Suppressor macrophage treated with lipopolysaccharide for 4 hours (primary cell): Measurements from ENCODE around the gene FLRT1.

ENCODE experiments used
- DNase-seq: peaks from one replicate; pipeline ENCODE4 v3.0.0-alpha.2; 2020

FLRT1 gene

DNA sequence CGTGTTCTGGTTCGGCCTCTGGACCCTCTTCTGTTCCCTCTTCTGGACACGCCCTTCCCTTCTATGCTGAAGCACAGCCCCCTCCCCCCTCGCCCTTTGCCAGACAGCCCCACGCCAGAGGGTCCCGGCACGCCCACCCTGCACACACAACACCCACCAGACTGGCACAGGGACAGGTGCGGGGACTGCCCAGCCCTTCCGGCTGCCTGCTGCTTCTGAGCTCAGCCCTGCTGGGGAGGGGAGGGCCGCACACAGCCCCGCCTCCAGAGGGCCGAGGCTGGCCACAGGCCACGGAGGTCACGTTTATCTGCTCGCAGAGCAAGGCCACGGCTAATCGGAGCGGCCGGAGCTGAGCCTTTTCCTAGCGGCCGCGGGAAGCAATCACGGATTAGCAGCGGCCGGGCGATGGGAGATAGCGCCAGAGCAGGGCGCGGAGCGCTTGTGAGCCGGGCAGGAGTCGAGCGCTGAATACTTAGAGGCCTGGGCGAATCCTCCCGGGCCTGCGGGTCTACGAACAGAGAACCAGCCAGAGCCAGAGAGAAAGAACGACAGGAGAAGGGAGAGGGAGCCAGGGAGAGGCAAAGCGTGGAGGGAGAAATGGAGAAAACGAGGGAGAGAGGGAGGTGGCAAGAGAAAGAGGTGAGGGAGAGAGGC is 28.0 kb upstream of the FLRT1 start:
- DNase-seq = peak; percentile 76

GRCh38 chr11:64008283-64008913 is 27.3 kb upstream of the FLRT1 start:
- no peak for DNase-seq

DNA sequence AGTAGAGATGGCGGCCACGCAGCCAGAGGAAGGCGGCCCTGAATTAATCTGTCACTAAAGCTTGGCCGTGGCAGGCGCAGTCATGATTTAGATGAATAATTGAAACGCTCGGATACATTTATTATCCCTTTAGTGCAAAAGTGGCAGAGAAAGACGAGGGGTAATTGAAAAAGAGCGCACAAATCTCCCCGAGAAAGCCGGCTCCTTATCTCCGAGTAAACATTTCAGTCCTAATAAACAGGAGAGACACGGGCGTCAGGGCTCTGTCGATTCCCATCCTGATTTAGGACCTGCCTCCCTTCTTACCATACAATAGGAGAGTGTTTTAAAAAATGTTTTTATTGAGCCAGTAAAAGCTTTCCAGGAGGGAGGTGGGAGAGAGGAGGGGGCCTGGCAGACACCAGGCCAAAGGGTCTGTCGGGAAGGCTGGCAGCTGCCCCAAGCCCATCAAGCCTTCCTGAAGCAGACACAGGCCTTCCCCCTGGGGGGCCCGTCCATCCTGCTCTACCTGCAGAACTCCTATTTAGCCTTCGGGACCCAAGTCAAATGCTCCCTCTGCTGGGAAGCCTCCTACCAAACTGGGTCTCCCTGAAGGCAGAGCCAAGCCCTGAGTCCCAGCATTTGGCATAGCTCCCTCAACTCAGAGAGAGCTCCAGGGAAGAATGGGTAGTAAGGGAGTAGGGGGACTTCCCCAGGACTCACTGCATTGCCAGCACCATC is 26.7 kb upstream of the FLRT1 start:
- DNase-seq = no peak

DNA sequence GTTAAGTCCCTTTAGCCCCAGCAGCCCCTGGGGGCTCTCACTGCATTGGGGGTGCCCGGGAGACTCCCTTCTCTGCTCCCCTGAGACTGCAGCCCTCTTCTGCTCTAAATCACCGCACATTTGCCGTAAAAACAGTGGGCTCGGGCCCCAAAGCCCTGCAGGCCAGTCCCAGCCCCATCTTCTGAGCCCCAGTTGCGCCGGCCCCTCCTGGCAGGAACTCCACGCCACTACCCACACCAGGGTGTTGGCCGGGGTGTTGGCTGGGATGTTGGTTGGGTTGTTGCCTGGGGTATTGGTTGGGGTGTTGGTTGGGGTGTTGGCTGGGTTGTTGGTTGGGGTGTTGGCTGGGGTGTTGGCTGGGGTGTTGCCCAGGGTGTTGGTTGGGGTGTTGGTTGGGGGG is 26.0 kb upstream of the FLRT1 start:
- no peak for DNase-seq

DNA sequence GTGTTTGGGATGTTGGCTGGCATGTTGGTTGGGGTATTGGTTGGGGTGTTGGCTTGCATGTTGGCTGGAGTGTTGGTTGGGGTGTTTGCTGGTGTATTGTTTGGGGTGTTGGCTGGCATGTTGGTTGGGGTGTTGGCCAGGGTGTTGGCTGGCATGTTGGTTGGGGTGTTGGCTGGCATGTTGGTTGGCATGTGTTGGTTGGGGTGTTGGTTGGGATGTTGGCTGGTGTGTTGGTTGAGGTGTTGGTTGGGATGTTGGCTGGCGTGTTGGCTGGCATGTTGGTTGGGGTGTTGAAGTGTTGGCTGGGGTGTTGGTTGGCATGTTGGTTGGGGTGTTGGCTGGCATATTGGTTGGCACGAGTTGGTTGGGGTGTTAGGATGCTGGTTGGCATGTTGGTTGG is 24.9 kb upstream of the FLRT1 start:
- no peak for DNase-seq

DNA sequence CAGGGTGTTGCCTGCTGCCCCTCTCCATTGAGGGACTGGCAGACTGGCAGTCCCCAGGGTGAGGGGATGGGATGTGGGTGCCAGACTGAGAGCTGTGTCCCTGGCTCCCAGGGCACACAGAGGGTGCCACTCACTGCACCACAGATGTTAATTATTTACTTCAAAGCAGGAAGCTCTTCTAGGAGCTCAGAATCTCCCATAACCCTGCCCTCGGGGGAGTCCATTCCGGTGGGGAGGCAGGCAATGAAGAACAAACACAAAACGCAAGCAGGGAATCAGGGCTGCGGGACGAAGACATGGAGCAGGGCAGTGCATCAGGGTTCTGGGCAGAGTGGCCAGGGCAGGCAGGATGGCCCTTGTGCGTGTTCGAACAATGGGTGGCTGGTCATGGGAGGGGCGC is 24.4 kb upstream of the FLRT1 start:
- no peak for DNase-seq

GRCh38 chr11:64013141-64013896 is 22.4 kb upstream of the FLRT1 start:
- DNase-seq = no peak

GRCh38 chr11:64014356-64014755 is 21.4 kb upstream of the FLRT1 start:
- DNase-seq = no peak

GRCh38 chr11:64015510-64015909 is 20.2 kb upstream of the FLRT1 start:
- no peak for DNase-seq

GRCh38 chr11:64015935-64016845 is 19.5 kb upstream of the FLRT1 start:
- DNase-seq = no peak

DNA sequence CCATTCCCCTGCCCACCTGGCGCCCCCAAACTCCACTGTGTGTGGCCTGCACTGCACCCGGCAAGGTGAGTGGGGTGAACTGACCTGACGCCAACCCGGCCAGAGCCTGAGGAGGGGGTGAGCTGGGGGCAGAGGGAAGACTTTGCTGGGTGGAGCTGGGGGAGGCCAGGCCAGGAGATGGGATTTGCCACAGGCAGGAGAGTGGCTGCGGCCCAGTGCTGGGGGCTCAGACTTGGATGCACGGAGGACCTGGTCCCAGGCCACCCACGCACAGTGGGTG is 17.8 kb upstream of the FLRT1 start:
- no peak for DNase-seq

- DNase-seq = no peak
These were observed 17.4 kb upstream of the FLRT1 start for GRCh38 chr11:64018310-64018709.

DNA sequence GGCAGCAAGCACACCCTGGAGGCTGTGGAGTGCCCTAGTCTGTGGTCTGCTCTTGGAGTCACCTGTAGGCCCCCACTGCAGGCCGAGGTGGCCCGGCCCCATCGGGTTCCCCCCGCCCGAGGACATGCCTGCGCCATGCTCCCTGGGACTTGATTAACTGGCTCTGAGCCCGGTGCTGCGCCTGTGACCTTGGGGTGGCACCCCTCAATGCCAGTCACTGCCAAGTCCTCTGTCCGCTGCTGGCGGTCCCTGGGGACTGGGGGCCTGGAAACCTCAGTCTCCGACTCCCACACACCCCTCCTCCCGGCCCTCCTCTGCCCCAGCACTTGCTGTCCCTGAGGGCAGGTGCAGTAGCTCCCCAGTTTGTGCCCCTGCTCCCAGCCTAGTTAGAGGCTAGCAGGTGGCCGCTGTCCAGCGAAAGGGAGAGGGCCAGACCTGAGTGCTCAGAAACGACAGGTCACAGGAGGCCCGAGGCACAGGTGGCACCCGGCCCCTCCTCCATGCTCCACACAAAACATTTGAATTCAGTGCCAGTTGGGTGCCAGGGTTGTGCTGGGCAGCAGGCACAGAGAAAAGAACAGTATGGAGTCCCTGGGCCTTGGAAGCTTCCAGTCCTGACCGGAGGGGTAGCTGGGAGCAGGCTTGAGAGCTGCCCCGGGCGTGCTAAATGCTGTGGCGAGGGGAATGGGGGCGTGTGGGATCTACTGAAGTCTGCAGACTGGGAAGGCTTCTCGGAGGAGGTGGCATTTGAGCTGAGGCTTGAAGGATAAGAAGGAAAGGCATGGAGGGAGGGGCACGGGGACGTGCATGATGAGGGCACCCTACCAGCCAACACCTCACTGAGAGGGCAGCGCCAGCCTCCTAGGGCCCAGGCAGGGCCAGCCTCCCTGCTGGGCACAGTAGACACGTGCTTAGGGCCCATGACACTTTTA is 16.4 kb upstream of the FLRT1 start:
- DNase-seq = no peak

- no peak for DNase-seq
These were observed 14.6 kb upstream of the FLRT1 start for GRCh38 chr11:64020976-64021756.

DNA sequence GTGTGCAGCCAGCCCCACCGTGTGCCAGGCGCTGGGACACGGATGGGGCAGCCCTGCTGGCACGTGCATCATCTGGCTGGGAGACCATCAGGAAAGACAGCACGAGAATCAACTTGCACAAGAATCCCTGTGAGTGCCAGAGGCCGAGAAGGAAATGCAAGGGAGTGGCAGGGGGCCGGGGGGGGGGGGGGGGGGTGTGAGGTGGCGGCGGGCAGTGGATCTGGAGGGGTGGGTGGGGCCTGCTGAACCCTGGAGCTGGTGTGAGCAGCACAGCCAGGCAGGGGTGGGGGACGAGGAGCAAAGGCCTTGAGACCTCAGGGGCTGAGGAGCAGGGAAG is 14.0 kb upstream of the FLRT1 start:
- no peak for DNase-seq

DNA sequence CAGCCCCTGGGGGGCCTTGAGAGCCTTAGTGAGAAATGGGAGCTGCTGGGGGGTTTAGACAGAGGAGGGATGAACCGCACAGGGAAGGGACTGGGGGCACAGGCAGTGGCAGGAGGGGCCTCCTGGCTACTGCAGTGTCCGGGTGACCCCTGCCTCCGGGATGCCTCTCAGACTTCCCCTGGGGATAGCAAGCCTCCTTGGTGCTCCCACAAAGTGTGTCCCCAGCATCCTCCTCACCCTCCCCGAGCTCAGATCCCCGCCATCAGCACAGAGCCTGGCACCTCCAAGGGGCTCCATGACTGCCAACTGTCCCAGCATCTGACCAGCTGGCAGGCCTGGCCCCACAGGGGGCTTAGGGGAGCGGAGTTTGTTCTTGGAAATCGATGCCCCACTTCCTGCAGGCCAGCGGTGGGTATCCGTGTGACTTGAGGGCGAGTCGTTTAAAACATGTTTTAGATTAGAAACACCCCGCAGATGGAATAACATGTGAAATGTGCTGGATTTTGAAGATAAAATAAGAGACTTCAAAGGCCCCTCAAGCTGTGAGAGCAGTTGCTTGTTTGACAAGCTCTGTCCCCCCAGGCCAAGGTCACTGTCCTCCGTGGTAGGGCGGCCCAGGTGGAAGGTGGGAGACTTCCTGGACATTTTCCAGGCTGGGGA is 13.5 kb upstream of the FLRT1 start:
- no peak for DNase-seq

GRCh38 chr11:64023712-64024710 is 11.7 kb upstream of the FLRT1 start:
- DNase-seq = no peak

DNA sequence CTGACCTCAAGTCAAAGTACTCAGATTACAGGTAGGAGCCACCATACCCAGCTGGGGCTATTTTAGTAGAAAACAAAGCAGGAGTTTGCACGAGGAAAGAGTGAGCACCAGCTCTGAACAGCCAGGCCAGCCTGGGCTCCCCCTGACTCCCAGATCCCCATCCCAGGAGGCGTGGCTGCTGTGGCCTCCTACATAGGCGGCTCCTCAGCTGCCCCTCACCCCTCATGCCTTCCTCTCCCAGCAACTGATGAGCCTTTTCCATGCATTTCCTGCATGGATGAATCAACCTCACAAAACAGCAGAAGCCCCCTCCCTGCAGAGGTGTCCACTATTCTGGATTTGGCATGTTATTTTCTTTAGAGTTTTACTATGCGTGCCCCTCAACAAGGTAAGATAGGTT is 10.5 kb upstream of the FLRT1 start:
- no peak for DNase-seq

GRCh38 chr11:64026575-64027205 is 9.0 kb upstream of the FLRT1 start:
- no peak for DNase-seq
